D721Med (cell line): ENCODE data around the gene TMBIM1.

Experiments used
- DNase-seq: peaks from one replicate; pipeline ENCODE4 v3.0.0; 2011; ENCODE audit warnings: low spot score; ENCODE audit not compliant: insufficient read length
- FAIRE-seq: peaks from 2 replicates; lab custom pipeline; 2011; peaks lifted over from hg19 to GRCh38; lab: Jason Lieb, UNC
- TF ChIP-seq, protein P1 (sequence below): IDR thresholded peaks from 2 replicates; pipeline ENCODE4 v1.5.1; 2012; ENCODE audit warnings: mild to moderate bottlenecking, control low read depth; ENCODE audit not compliant: insufficient read depth; ENCODE audit errors: missing control alignments

Gene TMBIM1

DNA sequence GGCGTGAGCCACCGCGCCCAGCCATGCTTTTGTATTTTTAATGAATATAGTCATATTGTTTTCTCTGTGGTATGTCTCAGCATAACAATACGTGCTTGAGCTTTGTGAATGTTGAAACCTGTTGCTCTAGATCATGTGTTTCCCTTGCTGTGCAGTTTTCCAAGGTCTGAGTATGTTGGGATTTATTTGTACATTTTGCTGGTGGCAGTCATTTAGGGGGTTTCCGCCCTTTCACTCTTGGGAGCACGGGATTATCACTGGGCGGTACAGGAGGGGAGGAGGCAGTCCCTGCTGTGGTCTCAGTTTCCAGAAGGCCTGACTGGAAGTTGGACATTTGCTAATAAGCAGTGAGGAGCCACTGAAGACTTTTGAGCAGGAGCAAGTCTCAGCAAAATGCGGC is 39.4 kb upstream of the TMBIM1 start:
- TF ChIP-seq, protein P1, sequence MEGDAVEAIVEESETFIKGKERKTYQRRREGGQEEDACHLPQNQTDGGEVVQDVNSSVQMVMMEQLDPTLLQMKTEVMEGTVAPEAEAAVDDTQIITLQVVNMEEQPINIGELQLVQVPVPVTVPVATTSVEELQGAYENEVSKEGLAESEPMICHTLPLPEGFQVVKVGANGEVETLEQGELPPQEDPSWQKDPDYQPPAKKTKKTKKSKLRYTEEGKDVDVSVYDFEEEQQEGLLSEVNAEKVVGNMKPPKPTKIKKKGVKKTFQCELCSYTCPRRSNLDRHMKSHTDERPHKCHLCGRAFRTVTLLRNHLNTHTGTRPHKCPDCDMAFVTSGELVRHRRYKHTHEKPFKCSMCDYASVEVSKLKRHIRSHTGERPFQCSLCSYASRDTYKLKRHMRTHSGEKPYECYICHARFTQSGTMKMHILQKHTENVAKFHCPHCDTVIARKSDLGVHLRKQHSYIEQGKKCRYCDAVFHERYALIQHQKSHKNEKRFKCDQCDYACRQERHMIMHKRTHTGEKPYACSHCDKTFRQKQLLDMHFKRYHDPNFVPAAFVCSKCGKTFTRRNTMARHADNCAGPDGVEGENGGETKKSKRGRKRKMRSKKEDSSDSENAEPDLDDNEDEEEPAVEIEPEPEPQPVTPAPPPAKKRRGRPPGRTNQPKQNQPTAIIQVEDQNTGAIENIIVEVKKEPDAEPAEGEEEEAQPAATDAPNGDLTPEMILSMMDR: no peak
- FAIRE-seq: no peak
- DNase-seq: no peak

DNA sequence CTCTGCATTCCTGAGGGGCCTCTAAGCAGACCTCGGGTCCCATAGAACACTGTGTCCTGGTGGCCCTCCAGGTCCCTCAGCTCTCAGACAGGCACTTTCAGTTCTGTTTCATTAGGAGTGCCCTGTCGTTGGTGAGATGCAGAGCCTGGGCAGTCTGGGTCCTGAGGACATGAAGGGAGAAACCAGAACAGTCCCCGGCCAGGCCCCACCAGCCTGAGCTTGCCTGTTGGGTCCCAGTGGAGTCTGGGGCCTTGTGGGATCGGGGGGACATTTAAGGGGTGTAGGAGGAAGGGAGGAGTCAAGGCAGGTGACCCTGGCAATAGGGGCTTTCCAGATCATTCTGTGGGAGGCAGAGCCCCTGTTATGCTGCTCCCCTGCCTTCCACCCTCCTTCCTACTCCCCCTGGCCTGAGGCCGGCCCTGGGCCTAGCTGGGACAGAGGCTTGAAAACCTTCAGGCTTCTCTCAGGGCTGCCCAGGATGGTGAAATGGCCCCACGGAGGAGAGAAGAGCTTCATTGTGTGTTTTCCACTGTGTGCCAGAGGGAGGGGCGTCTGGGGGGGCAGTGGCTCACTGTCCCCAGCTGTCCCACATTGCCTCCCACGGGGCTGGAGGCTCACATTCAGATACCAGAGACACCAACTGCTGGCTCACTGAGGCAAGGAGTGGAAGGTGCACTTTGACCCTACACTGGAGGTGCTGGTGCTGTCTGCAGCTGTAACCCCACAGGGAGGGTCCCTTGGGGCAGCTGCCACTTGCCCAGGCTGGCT is 37.7 kb upstream of the TMBIM1 start:
- TF ChIP-seq, protein P1: no peak
- FAIRE-seq (no peak), DNase-seq (no peak)

DNA sequence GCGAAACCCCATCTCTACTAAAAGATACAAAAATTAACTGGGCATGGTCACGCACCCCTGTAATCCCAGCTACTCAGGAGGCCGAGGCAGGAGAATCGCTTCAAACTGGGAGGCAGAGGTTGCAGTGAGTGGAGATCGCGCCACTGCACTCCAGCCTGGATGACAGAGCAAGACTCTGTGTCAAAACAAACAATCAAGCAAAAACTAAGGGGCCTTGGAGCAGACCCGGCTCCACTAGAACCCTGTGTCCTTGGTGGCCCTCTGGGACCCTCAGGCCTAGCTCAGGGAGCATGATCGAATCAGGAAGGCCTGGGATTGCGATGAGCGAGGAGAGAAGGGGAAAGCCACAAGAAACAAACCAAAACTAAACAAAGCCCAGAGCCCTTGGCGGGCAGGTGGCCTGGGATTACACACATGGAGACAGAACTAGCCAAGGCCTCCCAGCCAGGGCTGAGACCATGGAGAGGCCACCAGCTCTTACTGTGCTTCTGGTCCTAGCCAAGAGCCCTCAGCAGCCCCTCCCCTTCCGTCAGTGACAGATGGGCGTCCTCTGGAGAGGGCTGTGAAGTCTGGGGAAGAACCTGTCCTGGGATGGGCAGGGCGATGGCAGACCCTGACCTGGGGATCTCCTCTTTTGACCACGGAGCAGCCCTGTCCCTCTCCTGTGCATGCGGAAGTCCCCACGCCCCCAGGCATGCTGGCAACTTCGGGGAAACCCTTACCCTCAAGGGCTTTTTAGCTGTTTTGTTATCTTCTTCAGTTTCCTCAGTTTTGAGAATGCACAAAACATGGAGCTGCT is 36.9 kb upstream of the TMBIM1 start:
- no peak for FAIRE-seq
- no peak for DNase-seq
- TF ChIP-seq, protein P1: no peak

DNA sequence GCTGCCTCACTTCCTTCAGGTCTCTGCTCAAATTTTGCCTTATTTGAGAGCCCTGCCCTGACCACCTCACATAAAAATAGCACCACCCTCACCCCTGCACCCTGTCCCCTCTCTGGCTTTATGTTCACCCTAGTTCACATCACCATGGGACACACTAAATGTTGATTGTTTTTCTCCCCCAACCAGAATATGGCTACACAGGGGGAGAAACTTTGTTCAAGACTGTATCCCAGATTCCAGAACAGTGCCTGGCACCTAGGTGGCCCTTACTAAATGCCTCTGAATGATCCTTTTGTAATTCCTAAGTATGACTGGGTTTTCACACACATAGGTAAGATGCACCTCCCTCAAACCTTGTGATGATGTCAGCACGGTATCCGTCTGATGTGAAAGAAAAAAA is 36.0 kb upstream of the TMBIM1 start:
- DNase-seq: no peak
- FAIRE-seq: no peak
- TF ChIP-seq, protein P1: no peak

DNA sequence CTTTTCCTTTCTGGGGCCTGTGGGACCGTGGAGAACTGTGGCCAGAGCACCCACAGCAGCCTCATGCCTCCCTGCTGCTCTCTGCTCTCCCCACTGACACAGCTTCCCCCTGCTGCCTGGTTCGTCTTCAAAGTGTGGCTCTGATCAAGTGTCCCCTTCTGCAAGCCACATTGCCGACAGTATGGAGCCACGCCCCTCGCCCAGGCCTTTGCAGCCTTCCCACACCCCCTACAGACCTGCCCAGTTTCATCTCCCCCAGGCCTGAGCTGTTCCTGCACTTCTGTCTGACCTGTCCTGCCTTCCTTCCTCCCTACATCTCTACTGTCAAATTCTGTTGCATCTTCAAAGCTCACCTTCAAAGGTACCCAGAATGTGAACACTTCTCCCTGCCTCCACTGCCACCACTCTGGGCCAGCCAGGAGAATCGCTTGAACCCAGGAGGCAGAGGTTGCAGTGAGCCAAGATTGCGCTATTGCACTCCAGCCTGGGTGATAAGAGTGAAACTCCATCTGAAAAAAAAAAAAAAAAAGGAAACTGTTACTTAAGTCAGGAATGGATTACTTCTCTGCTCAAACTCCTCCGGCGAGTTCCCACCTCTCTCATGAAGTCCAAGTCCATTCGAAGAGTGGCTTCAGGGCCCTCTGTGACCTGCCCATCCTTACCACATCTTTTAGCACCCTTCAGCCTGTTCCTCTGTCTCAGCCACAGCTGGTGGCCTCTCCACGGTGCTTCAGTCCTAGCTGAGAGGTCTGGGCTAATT is 35.3 kb upstream of the TMBIM1 start:
- DNase-seq (no peak), FAIRE-seq (no peak)
- TF ChIP-seq, protein P1: no peak

DNA sequence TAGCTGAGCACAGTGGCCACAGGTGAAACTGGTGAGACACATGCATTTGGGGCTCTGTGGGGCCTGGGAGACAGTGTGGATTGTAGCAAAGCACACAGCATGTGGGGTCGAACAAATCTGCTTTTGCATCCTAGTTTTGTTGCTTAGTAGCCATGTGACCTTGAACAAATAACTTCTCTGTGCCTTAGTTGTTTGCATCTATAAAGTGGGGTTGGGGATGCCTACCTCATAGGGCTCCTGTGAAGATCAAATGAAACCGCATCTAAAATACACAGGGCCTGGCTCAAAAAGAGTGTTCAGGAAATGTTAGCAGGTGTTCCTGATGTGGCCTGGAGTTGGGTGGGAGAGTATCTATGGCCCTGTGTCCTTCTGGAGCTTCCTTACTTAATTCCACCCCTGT is 34.0 kb upstream of the TMBIM1 start:
- no peak for FAIRE-seq
- TF ChIP-seq, protein P1: no peak

More for the DNA sequence above, 34.0 kb upstream of the TMBIM1 start:
- no peak for DNase-seq
